Fibroblast of pulmonary artery (primary cell): ENCODE measurements around the gene PRUNE2.

Experiments used
- DNase-seq: peaks from one replicate; pipeline ENCODE4 v3.0.0-alpha.2; 2010; ENCODE audit warnings: low read depth
- H3K4me3 ChIP-seq: replicated peaks from 2 replicates; pipeline ENCODE4 v1.5.1; 2011; ENCODE audit warnings: low read depth, mild to moderate bottlenecking, control low read depth, low read length, moderate library complexity
- CTCF ChIP-seq: IDR thresholded peaks from 2 replicates; pipeline ENCODE4 v1.5.1; 2011; ENCODE audit warnings: mild to moderate bottlenecking, control low read depth, low read length, inconsistent platforms; ENCODE audit errors: missing control alignments

PRUNE2 gene

DNA sequence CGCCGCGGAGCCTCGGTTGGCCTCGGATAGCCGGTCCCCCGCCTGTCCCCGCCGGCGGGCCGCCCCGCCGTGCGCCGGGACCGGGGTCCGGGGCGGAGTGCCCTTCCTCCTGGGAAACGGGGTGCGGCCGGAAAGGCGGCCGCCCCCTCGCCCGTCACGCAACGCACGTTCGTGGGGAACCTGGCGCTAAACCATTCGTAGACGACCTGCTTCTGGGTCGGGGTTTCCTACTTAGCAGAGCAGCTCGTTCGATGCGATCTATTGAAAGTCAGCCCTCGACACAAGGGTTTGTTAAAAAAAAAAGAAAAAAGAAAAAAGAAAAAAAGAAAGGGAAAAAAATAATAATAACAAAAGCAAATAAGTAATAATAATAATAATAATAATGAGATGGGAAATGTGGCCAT lies 334.2 kb downstream of the PRUNE2 start:
- TF ChIP-seq CTCF, result no peak
- peak; percentile 11 for DNase-seq

GRCh38 chr9:76571288-76571687 lies 334.6 kb downstream of the PRUNE2 start:
- no peak for TF ChIP-seq CTCF
- DNase-seq, result peak; percentile 33
- peak overlapping the region; percentile 47 for H3K4me3 ChIP-seq

More for the DNA sequence above, 334.2 kb downstream of the PRUNE2 start:
- H3K4me3 ChIP-seq, result peak overlapping the region; percentile 47

DNA sequence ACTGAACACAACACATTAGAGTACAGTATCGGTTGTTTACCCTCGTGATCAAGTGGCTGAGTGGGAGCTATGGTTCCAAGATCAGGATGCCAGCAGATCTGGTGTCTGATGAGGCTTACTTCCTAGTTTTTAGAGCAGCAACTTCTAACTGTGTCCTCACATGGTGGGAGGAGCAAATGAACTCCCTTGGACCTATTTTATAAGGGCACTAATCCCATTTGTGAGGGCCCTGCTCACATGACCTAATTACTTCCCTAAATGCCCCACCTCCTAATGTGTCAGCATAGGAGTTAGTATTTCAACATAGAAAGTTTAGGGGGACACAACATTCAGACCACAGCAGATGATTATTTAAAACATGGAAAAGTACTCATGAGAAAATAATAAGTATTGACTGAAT lies 335.1 kb downstream of the PRUNE2 start:
- DNase-seq, result no peak
- H3K4me3 ChIP-seq, result no peak overlapping the region
- TF ChIP-seq CTCF, result no peak

GRCh38 chr9:76567086-76567485 lies 338.8 kb downstream of the PRUNE2 start:
- TF ChIP-seq CTCF, result no peak
- H3K4me3 ChIP-seq, result no peak overlapping the region
- DNase-seq, result no peak

DNA sequence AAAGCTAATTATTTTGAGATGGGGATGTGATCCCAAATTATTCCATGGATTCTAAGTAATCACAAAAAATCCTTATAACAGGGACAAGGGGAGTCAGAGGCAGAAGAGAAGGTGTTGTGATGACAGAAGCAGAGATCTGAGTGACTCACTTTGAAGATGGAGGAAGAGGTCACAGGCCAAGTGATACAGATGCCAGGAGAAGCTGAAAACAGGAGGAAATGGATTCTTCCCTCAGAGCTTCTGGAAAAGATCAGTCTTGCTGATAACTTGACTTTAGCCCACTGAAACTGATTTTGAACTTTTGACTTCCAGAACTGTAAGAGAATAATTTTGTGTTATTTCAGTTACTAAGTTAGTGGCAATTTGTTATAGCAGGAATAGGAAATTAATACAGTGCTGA lies 341.6 kb downstream of the PRUNE2 start:
- no peak for TF ChIP-seq CTCF
- DNase-seq, result no peak
- no peak overlapping the region for H3K4me3 ChIP-seq

DNA sequence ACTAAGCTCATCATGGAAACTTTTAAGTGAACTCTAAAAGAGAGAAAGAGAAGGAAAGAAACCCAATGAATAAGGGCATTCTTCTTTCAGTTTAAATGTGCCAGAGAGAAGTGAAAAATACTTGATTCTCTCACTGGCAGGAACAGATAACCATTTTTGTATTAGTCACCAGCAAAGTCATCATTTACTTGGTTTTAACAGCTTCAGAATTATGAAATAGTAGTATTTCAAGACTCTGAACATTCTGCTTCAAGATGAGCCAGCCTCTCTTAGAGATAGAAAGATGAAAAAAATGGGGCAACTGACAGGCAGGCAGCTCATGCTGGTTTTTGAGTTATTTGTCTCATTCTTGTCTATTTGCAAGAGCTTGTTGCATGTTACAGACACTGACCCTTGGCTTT lies 343.4 kb downstream of the PRUNE2 start:
- DNase-seq, result peak; percentile 73
- no peak for TF ChIP-seq CTCF
- H3K4me3 ChIP-seq, result no peak overlapping the region

- DNase-seq, result no peak
- TF ChIP-seq CTCF, result no peak
- no peak overlapping the region for H3K4me3 ChIP-seq
Measured at GRCh38 chr9:76561900-76562299, 344.0 kb downstream of the PRUNE2 start.
